HL-60 (cell line): ENCODE measurements around the gene EIPR1.

Experiments
- POLR2AphosphoS5 ChIP-seq: IDR thresholded peaks from 2 replicates; pipeline ENCODE4 v1.6.1; 2012; ENCODE audit warnings: low read depth
- TF ChIP-seq, protein P1 (sequence below): IDR thresholded peaks from one replicate; pipeline ENCODE4 v1.5.1; 2011; ENCODE audit warnings: low read length, control low read depth, inconsistent platforms; ENCODE audit not compliant: insufficient read depth
- TF ChIP-seq, protein P2 (sequence below): IDR thresholded peaks from 2 replicates; pipeline ENCODE4 v1.6.1; 2012; ENCODE audit warnings: low read depth; ENCODE audit not compliant: insufficient replicate concordance

DNA sequence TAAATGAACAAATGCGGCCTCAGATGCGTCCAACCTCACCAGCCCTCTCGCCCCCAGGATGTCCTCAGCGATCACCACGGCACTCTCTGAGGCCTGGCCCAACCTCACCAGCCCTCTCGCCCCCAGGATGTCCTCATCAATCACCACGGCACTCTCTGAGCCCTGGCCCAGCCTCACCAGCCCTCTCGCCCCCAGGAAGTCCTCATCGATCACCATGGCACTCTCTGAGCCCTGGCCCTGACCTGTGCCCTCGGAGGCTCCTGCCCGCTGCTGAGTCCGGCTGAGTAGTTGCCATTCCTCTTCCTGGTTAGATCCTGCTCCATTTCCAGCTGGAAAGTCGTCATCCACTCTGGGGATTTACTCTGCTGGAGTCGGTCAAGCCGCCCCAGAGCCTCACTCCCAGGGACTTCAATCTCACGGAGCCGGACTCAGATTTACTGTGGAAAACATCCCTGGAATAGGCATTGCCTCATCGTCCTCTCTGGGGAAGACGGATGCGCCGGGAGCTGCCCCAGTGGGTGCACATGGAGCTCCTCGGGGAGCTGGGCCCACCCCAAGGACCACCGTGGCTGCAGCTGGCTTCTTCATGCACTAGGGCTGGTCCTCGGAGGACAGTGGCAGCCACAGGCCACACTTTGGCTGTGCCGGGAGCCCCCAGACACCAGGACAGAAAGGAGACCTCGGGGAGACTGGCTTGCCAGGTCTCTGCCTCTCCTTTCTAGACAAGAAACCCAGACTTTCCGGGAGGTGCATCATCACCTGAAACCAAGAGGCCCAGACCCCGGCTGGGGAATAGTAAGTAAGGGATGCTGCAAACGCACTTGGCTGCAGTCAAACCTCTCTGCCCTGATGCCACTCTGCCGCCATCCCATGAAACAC is 230.6 kb downstream of the EIPR1 start:
- TF ChIP-seq, protein P1, sequence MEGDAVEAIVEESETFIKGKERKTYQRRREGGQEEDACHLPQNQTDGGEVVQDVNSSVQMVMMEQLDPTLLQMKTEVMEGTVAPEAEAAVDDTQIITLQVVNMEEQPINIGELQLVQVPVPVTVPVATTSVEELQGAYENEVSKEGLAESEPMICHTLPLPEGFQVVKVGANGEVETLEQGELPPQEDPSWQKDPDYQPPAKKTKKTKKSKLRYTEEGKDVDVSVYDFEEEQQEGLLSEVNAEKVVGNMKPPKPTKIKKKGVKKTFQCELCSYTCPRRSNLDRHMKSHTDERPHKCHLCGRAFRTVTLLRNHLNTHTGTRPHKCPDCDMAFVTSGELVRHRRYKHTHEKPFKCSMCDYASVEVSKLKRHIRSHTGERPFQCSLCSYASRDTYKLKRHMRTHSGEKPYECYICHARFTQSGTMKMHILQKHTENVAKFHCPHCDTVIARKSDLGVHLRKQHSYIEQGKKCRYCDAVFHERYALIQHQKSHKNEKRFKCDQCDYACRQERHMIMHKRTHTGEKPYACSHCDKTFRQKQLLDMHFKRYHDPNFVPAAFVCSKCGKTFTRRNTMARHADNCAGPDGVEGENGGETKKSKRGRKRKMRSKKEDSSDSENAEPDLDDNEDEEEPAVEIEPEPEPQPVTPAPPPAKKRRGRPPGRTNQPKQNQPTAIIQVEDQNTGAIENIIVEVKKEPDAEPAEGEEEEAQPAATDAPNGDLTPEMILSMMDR, result no peak
- no peak for TF ChIP-seq POLR2AphosphoS5
- TF ChIP-seq, protein P2, sequence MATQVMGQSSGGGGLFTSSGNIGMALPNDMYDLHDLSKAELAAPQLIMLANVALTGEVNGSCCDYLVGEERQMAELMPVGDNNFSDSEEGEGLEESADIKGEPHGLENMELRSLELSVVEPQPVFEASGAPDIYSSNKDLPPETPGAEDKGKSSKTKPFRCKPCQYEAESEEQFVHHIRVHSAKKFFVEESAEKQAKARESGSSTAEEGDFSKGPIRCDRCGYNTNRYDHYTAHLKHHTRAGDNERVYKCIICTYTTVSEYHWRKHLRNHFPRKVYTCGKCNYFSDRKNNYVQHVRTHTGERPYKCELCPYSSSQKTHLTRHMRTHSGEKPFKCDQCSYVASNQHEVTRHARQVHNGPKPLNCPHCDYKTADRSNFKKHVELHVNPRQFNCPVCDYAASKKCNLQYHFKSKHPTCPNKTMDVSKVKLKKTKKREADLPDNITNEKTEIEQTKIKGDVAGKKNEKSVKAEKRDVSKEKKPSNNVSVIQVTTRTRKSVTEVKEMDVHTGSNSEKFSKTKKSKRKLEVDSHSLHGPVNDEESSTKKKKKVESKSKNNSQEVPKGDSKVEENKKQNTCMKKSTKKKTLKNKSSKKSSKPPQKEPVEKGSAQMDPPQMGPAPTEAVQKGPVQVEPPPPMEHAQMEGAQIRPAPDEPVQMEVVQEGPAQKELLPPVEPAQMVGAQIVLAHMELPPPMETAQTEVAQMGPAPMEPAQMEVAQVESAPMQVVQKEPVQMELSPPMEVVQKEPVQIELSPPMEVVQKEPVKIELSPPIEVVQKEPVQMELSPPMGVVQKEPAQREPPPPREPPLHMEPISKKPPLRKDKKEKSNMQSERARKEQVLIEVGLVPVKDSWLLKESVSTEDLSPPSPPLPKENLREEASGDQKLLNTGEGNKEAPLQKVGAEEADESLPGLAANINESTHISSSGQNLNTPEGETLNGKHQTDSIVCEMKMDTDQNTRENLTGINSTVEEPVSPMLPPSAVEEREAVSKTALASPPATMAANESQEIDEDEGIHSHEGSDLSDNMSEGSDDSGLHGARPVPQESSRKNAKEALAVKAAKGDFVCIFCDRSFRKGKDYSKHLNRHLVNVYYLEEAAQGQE, result no peak
